WI38 (cell line): ENCODE results near the gene HOXC12.
A peak's percentile ranks its signal among the peaks of the same experiment; 100 is the strongest.

Experiments used
- H3K4me3 ChIP-seq: 2 replicates; pipeline ENCODE4 v1.5.1; 2011; ENCODE audit warnings: low read depth, mild to moderate bottlenecking, control low read depth, low read length
- TF ChIP-seq, protein P1 (sequence below): IDR thresholded peaks from 2 replicates; pipeline ENCODE4 v1.5.1; 2012; ENCODE audit warnings: low read depth, mild to moderate bottlenecking, control low read depth, low read length

The HOXC12 gene

DNA sequence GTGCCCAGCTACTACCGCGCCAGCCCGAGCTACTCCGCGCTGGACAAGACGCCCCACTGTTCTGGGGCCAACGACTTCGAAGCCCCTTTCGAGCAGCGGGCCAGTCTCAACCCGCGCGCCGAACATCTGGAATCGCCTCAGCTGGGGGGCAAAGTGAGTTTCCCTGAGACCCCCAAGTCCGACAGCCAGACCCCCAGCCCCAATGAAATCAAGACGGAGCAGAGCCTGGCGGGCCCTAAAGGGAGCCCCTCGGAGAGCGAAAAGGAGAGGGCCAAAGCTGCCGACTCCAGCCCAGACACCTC, 30.9 kb downstream of the HOXC12 start:
- no peak overlapping the region for H3K4me3 ChIP-seq
- TF ChIP-seq, protein P1, sequence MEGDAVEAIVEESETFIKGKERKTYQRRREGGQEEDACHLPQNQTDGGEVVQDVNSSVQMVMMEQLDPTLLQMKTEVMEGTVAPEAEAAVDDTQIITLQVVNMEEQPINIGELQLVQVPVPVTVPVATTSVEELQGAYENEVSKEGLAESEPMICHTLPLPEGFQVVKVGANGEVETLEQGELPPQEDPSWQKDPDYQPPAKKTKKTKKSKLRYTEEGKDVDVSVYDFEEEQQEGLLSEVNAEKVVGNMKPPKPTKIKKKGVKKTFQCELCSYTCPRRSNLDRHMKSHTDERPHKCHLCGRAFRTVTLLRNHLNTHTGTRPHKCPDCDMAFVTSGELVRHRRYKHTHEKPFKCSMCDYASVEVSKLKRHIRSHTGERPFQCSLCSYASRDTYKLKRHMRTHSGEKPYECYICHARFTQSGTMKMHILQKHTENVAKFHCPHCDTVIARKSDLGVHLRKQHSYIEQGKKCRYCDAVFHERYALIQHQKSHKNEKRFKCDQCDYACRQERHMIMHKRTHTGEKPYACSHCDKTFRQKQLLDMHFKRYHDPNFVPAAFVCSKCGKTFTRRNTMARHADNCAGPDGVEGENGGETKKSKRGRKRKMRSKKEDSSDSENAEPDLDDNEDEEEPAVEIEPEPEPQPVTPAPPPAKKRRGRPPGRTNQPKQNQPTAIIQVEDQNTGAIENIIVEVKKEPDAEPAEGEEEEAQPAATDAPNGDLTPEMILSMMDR: no peak

- no peak overlapping the region for H3K4me3 ChIP-seq
- TF ChIP-seq, protein P1: no peak
Measured at GRCh38 chr12:53985994-53986685, 31.4 kb downstream of the HOXC12 start.

DNA sequence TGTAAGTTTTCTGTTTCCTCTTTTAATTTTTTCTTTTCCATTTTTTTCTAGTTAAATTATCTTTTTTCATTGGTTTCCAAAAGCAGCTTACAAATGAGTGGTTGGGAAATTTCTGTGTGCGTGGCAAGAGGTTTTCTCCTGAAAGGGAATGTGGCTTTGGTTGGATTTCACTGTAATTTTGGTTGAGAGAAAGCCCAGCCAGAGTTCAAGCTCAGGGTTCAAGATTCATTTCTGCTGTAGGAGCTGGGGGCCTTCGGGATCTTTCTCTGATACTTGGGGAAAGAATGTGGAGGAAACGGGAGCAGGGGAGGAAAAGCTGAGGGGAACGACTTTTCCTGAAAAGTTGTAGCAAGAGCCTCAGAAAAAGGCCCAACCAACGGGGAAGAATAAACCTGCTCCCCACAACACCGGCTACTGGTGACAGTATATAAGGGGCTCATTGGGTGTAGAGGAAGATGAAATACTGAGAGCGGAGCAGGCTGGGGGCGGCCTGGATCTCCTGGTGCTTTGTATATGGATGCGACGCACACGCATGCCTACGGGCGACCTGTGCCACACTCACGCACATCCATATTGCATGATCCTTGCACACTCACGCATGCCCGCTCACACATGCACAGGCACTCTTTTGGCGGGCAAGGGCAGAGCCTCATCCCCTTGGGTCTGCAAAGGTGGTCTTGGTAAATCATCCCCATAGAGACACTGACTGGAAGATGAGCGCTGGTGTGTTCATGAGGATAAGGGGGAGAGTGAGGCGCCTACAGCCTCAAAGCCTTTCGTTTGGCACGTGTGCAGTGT, 32.2 kb downstream of the HOXC12 start:
- H3K4me3 ChIP-seq: no peak overlapping the region
- TF ChIP-seq, protein P1: no peak

- TF ChIP-seq, protein P1: no peak
- H3K4me3 ChIP-seq: no peak overlapping the region
Measured at GRCh38 chr12:53987787-53988230, 33.1 kb downstream of the HOXC12 start.

DNA sequence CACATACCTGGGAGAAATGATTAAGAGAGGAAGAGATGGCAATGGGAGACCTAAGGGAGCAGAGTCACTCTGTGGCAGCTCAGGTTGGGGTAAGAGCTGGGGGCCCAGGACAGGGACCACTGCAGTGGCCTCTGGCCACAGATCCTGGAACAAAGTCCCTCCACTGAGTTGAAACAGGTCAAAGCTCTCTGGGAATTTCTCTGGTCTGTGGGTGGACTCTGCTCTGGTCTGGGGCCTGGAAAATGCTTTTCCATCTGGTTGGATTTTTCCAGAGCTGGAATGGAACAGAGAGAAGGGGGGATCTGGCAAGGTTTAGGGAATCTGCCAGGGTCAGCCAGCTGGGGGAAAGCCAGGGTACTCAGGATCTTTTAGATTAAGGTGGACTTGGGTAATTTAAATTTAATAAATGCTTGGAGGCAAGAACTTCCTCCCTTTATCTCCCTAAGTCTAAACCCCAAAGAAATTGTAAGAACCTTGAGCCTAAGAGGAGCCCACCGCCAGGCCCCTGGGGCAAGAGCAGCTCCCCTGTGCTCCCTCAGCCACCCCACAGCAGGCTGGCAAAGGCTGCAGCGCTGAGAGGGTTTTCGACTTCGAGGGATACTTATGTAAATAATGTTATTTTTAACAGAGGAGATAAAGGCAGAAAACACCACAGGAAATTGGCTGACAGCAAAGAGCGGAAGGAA, 34.0 kb downstream of the HOXC12 start:
- H3K4me3 ChIP-seq: no peak overlapping the region
- TF ChIP-seq, protein P1: no peak

- TF ChIP-seq, protein P1: 0 out of 2 replicates have a peak, but pooled peaks have one; percentile 22
- H3K4me3 ChIP-seq: no peak overlapping the region
Measured at GRCh38 chr12:53989227-53990113, 34.8 kb downstream of the HOXC12 start.
